Measurements from ENCODE around the gene LNX2. TPM values are rescaled to one million over a fixed set of nuclear protein-coding genes. Genes with fewer than 3 reads are reported as not detected.

The LNX2 gene
- total and polyA plus RNA-seq, 2 of the 4 experiments (the other 2 are of a cell fraction) = 3.1 to 7.2 TPM

- TF ChIP-seq RAD21 (IDR thresholded peaks at IDR 0.05; ENCODE audit: low read length) = no peak
- no peak for TF ChIP-seq RFX5 (IDR thresholded peaks at IDR 0.05; ENCODE audit: low read depth, low read length)
- no peak for TF ChIP-seq BHLHE40 (IDR thresholded peaks at IDR 0.05; ENCODE audit: low read depth, low read length)
- TF ChIP-seq FOS (IDR thresholded peaks at IDR 0.05; ENCODE audit: low read depth, low read length) = no peak
- TF ChIP-seq ELK1 (IDR thresholded peaks at IDR 0.05; ENCODE audit: borderline replicate concordance, low read depth, low read length) = no peak
- no peak for TF ChIP-seq CHD1 (IDR thresholded peaks at IDR 0.05; ENCODE audit: low read depth, low read length)
- no peak for TF ChIP-seq NFE2L2 (IDR thresholded peaks at IDR 0.05; ENCODE audit: low read depth, low read length)
- TF ChIP-seq MXI1 (IDR thresholded peaks at IDR 0.05; ENCODE audit: borderline replicate concordance, low read depth, low read length) = no peak
- H4K91ac ChIP-seq (ENCODE audit: insufficient read depth, low read depth, low read length) = no peak overlapping the region
- BruUV-seq (replicated peaks) = no TSS peak
- ATAC-seq (ENCODE audit: low read depth) (no peak), DNase-seq (no peak)
- peaks cover 22% of the 10 kb centered on the region; the same call in 1 of the 2 replicates for H4K20me1 ChIP-seq (ENCODE audit: insufficient read depth, low read length)
- peaks cover 45 to 73% of the 10 kb centered on the region in 2 experiments for H3K79me1 ChIP-seq (ENCODE audit: low read depth in 1 of 2, low read length in 2 of 2)
- no peaks in the 10 kb centered on the region for H3K27me3 ChIP-seq (ENCODE audit: control insufficient read depth, insufficient read depth, low read length)
- no peak overlapping the region for H3K4me2 ChIP-seq (ENCODE audit: low read depth, low read length)
- dilution Hi-C loops (cut with HindIII; ENCODE audit: low sequenced_read_pairs, unreplicated experiment) = no loop called here
- H3K9ac ChIP-seq (ENCODE audit: low read depth, low read length) = no peak overlapping the region
- H3K18ac ChIP-seq (ENCODE audit: low read depth, low read length) = no peak overlapping the region
- H4K8ac ChIP-seq (ENCODE audit: low read depth in 2 of 2, low read length in 2 of 2) = no peak overlapping the region
- no CpG with 5 or more reads among the region's 4 CpGs for WGBS, 2 experiments (ENCODE audit: extremely low coverage in 2 of 2, insufficient read length in 1 of 2)
- no peak overlapping the region for H3K14ac ChIP-seq (replicated peaks; ENCODE audit: low read depth, low read length)
- no peak overlapping the region for H2BK15ac ChIP-seq (ENCODE audit: low read depth, low read length)
- intact Hi-C loops (cut with micrococcal nuclease) = loop anchor here (10.0 kb wide), 1 partner anchor 253 kb away; no protein-coding TSS in a partner anchor
- H3K9me3 ChIP-seq (ENCODE audit: control insufficient read depth, insufficient read depth, low read length) = no peaks in the 10 kb centered on the region
- no peak overlapping the region for H3K23ac ChIP-seq (ENCODE audit: low read depth, low read length)
- no peak overlapping the region for H2AK5ac ChIP-seq (ENCODE audit: low read depth, low read length)
- POLR2A ChIA-PET (ENCODE audit: unreplicated experiment) = no interaction called here
- no peak overlapping the region for H2BK120ac ChIP-seq (ENCODE audit: low read depth, low read length)
- in situ Hi-C loops (cut with MboI; ENCODE audit: low sequenced_read_pairs) = no loop called here
- H2BK5ac ChIP-seq (ENCODE audit: low read depth, low read length, poor library complexity, severe bottlenecking) = no peak overlapping the region
- H3K56ac ChIP-seq (ENCODE audit: extremely low read depth, insufficient read depth, low read length) = no peak overlapping the region
- peaks cover 3% of the 10 kb centered on the region for H3K36me3 ChIP-seq (ENCODE audit: control insufficient read depth, insufficient read depth, low read length)
- H3K4me1 ChIP-seq (ENCODE audit: control insufficient read depth, insufficient read depth, low read length) = no peaks in the 10 kb centered on the region
- no peak overlapping the region for H3K27ac ChIP-seq (ENCODE audit: insufficient read depth, low read length)
- H3K4me3 ChIP-seq (ENCODE audit: insufficient read depth, low read depth, low read length) = no peak overlapping the region
- H2AK9ac ChIP-seq (replicated peaks; ENCODE audit: low read depth, low read length, poor library complexity) = no peak overlapping the region
- CTCF ChIA-PET = no interaction called here
- no peak overlapping the region for H2BK20ac ChIP-seq (ENCODE audit: low read depth, low read length)
- no peak overlapping the region for H3K4ac ChIP-seq (ENCODE audit: low read depth, low read length)
- no peak overlapping the region for H2AFZ ChIP-seq (replicated peaks; ENCODE audit: low read length, poor library complexity)
- H3K9me1 ChIP-seq (ENCODE audit: insufficient read depth, low read length) = peaks cover 16% of the 10 kb centered on the region; the same call in 1 of the 2 replicates
- no peak overlapping the region for H4K5ac ChIP-seq (ENCODE audit: low read depth, low read length)
Observed at GRCh38 chr13:27628081-27628480, 7.8 kb upstream of the LNX2 start.
